ENCODE measurements around the gene GNL3L. TPM values are rescaled to one million over a fixed set of nuclear protein-coding genes. Genes with fewer than 3 reads are reported as not detected.

Gene GNL3L, protein sequence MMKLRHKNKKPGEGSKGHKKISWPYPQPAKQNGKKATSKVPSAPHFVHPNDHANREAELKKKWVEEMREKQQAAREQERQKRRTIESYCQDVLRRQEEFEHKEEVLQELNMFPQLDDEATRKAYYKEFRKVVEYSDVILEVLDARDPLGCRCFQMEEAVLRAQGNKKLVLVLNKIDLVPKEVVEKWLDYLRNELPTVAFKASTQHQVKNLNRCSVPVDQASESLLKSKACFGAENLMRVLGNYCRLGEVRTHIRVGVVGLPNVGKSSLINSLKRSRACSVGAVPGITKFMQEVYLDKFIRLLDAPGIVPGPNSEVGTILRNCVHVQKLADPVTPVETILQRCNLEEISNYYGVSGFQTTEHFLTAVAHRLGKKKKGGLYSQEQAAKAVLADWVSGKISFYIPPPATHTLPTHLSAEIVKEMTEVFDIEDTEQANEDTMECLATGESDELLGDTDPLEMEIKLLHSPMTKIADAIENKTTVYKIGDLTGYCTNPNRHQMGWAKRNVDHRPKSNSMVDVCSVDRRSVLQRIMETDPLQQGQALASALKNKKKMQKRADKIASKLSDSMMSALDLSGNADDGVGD
- 17.2 and 23.9 TPM in 2 replicates for total RNA-seq

DNA sequence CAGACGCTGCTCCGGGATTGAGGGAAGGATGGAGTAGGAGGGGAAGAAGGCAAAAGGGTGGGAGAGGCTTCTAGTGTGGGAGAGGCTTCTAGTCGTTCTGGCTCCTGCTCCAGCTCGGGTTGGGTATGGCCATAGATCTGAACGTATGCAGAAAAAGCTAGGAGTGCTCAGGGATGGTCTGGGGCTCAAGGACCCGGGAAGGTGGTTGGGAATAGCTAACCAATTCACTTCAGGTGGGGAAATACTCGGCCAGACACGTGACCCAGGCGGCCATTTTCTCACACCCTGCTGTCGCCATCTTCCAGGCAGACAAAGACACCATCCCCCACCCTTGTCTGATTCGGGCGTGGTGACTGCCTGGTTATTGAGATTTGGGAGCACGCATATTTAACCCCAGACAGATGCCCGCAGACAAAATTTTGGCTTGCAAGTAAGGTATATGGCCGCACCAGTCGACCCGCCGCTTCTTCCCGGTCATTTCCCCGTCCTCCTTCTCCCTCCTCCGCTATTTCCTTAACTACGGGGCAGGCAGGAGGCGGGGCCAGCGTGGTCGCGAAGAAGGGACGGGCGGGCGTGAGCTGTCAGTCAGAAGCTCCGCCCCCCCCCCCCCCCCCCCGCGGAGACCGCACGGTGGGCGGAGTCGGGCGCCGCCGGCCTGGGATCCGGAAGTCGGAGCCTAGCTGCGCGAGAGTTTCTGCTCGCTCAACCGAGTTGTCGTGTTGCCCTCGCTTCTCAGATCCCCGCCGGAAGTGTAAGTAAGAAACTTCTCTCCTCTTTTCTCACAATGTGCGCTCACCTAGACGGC is at the start of gene GNL3L:
Gene GNL3L, plus strand, starts transcription at position 668 of the 805 bp plus-strand sequence. CDS start 2,348 bp downstream, outside the sequence.

GRCh38 chrX:54495814-54496516 is 34.1 kb upstream of the GNL3L start, which contains the start of gene FGD1:
Gene FGD1, minus strand, starts transcription at chrX:54496234. Its CDS starts 802 bp downstream, at chrX:54495432.

Other genes starting within 250 kb of the GNL3L start
- 0.64 and 1.3 TPM in 2 replicates for gene WNK3, start 172.2 kb upstream of the GNL3L start, total RNA-seq
- 9.4 and 16.6 TPM in 2 replicates for gene TSR2, start 89.8 kb upstream of the GNL3L start, total RNA-seq
- gene FGD1, start 34.0 kb upstream of the GNL3L start, total RNA-seq, result 9.2 and 10.9 TPM in 2 replicates